Right renal cortex interstitium (tissue), 3 donors: ENCODE results near the gene TASOR2. TPM values are rescaled to one million over a fixed set of nuclear protein-coding genes. Genes with fewer than 3 reads are reported as not detected.

Experiments used
- polyA plus RNA-seq, 3 donors: library from polyadenylated mRNA; unstranded; fragments of 120-200 nt; gene quantifications; one replicate each; pipeline ENCODE4 v1.2.1, GENCODE V29; 2013; ENCODE audit not compliant: insufficient read length in 3 of 3

Gene TASOR2
- polyA plus RNA-seq, 3 donors, result 30.8 to 36.0 (median 33.7) TPM

Other genes starting within 250 kb of the TASOR2 start
- not detected for gene CALML5, start 185.3 kb upstream of the TASOR2 start, polyA plus RNA-seq
- under 1 TPM in 1 of 3 donors, not detected in 2; 0.10 TPM for gene CALML3, start 159.9 kb upstream of the TASOR2 start, polyA plus RNA-seq
- gene ASB13, start 18.2 kb upstream of the TASOR2 start, polyA plus RNA-seq, result 10 to 100 TPM; 21.9 to 24.3 (median 22.4) TPM
- 100 to 1,000 TPM; 334 to 363 (median 345) TPM for gene GDI2, start 128.6 kb downstream of the TASOR2 start, polyA plus RNA-seq
- gene ANKRD16, start 205.1 kb downstream of the TASOR2 start, polyA plus RNA-seq, result 10 to 100 TPM; 10.3 to 11.9 (median 11.7) TPM
- gene FBH1, start 205.4 kb downstream of the TASOR2 start, polyA plus RNA-seq, result 10 to 100 TPM; 68.7 to 72.9 (median 69.4) TPM